Brain microvascular endothelial cell (primary cell): Measurements from ENCODE around the gene NAT10.

Source experiments
- DNase-seq: peaks from one replicate; pipeline ENCODE4 v3.0.0-alpha.2; 2020
- H3K27ac ChIP-seq: fragments of 250-450 bp; sonication (Bioruptor Pico); 2 replicates; pipeline ENCODE4 v1.5.1; 2020; ENCODE audit warnings: mild to moderate bottlenecking, moderate library complexity
- H3K27me3 ChIP-seq: fragments of 250-450 bp; sonication (Bioruptor Pico); replicated peaks from 2 replicates; pipeline ENCODE4 v1.5.1; 2020; ENCODE audit warnings: mild to moderate bottlenecking
- H3K36me3 ChIP-seq: fragments of 250-450 bp; sonication (Bioruptor Pico); replicated peaks from 2 replicates; pipeline ENCODE4 v1.5.1; 2020; ENCODE audit warnings: mild to moderate bottlenecking
- H3K4me3 ChIP-seq: 2 replicates; pipeline ENCODE4 v1.5.1; 2011; ENCODE audit warnings: low read depth, mild to moderate bottlenecking, control low read depth, low read length, moderate library complexity
- in situ Hi-C: cut with HindIII; loops from 2 replicates; pipeline ENCODE4 v1.10.0; 2017; ENCODE audit warnings: low sequenced_read_pairs, low pct_ligation_motif_present
- TF ChIP-seq, protein P1 (sequence below): IDR thresholded peaks from 2 replicates; pipeline ENCODE4 v1.5.1; 2011; ENCODE audit warnings: low read depth, mild to moderate bottlenecking, moderate library complexity, low read length, control low read depth, inconsistent platforms; ENCODE audit errors: missing control alignments

NAT10 gene

DNA sequence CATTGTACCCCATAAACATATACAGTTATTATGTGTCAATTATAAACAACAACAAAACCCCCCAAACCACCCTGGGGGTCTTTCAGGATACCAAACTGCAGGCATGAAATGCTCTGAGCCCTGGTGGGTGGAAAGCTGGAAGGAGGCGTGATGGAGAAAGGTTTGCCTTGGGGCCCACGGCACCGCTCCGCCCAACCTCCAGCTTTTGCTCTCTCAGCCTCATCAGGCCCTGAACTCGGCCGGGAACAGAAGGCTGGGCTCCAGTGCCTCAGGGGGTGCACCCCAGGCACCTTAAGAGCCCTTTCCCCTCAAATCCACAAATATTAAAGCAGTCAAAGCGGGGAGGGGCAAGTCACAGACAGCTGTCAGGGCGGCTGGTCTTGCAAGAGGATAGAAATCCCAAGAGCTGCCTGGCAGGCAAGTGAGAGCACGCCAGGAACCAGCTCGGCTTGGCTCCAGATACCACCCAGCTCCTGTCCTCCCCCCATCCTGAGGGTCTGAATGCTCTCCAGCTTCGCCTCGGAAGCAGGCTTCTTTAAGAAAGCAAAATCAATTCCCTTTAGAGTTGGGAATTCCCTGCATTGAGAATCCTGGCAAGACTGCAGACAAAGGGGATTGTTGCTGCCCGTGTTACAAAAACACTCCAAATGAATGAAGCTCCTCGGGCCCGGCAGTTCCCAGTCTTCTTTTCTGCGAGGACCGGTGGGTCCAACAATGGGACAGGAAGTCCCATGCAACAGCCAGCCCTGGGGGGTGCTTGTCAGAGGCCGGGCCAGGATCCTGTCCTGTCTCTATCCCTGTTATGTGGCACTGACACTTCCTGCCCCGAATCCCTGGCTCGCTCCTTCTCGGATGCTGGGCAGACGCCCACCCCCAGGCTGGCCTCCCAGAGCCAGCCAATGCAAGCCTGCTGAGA, 80.8 kb downstream of the NAT10 start:
- H3K36me3 ChIP-seq, result no peaks in the 10 kb centered on the region
- in situ Hi-C loops, result no loop called here
- TF ChIP-seq, protein P1, sequence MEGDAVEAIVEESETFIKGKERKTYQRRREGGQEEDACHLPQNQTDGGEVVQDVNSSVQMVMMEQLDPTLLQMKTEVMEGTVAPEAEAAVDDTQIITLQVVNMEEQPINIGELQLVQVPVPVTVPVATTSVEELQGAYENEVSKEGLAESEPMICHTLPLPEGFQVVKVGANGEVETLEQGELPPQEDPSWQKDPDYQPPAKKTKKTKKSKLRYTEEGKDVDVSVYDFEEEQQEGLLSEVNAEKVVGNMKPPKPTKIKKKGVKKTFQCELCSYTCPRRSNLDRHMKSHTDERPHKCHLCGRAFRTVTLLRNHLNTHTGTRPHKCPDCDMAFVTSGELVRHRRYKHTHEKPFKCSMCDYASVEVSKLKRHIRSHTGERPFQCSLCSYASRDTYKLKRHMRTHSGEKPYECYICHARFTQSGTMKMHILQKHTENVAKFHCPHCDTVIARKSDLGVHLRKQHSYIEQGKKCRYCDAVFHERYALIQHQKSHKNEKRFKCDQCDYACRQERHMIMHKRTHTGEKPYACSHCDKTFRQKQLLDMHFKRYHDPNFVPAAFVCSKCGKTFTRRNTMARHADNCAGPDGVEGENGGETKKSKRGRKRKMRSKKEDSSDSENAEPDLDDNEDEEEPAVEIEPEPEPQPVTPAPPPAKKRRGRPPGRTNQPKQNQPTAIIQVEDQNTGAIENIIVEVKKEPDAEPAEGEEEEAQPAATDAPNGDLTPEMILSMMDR, result no peak
- DNase-seq, result no peak
- no peaks in the 10 kb centered on the region for H3K27me3 ChIP-seq
- no peak overlapping the region for H3K4me3 ChIP-seq
- no peak overlapping the region for H3K27ac ChIP-seq

DNA sequence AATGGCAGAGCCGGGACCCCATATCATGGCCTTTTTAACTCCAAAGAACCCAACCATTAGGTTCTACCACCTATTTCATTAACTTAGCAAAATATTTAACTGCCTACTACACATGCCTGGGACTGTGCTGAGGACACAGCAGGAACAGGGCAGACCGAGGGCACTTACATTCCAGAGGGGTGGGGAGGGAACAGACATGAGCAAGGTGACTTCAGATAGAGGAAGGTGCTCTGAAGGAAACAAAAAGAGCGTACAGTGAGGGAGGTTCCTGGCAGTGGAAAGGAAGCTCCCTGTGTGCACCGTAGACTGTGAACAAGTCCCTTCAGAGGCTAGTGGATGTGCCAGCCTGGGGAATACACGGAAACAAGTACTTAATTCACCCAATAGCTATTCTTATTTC, 82.8 kb downstream of the NAT10 start:
- no peak overlapping the region for H3K27ac ChIP-seq
- no peaks in the 10 kb centered on the region for H3K27me3 ChIP-seq
- no peak for DNase-seq
- H3K36me3 ChIP-seq, result no peaks in the 10 kb centered on the region
- TF ChIP-seq, protein P1, result no peak
- in situ Hi-C loops, result no loop called here
- no peak overlapping the region for H3K4me3 ChIP-seq

DNA sequence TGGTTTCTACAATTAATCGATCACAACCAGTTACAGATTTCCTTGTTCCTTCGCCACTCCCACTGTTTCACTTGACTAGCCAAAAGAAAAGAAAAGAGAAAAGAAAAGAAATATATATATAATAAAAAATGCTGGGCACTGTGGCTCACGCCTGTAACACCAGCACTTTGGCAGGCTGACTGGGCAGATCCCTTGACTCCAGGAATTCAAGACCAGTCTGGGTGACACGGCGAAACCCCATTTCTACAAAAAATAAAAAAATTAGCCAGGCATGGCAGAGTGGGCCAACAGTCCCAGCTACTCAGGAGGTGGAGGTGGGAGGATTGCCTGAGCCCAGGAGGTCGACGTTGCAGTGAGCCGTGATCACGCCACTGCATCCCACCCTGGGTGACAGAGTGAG, 83.8 kb downstream of the NAT10 start:
- no peaks in the 10 kb centered on the region for H3K27me3 ChIP-seq
- no peak overlapping the region for H3K27ac ChIP-seq
- no peak overlapping the region for H3K4me3 ChIP-seq
- TF ChIP-seq, protein P1, result no peak
- in situ Hi-C loops, result no loop called here
- no peak for DNase-seq
- no peaks in the 10 kb centered on the region for H3K36me3 ChIP-seq

DNA sequence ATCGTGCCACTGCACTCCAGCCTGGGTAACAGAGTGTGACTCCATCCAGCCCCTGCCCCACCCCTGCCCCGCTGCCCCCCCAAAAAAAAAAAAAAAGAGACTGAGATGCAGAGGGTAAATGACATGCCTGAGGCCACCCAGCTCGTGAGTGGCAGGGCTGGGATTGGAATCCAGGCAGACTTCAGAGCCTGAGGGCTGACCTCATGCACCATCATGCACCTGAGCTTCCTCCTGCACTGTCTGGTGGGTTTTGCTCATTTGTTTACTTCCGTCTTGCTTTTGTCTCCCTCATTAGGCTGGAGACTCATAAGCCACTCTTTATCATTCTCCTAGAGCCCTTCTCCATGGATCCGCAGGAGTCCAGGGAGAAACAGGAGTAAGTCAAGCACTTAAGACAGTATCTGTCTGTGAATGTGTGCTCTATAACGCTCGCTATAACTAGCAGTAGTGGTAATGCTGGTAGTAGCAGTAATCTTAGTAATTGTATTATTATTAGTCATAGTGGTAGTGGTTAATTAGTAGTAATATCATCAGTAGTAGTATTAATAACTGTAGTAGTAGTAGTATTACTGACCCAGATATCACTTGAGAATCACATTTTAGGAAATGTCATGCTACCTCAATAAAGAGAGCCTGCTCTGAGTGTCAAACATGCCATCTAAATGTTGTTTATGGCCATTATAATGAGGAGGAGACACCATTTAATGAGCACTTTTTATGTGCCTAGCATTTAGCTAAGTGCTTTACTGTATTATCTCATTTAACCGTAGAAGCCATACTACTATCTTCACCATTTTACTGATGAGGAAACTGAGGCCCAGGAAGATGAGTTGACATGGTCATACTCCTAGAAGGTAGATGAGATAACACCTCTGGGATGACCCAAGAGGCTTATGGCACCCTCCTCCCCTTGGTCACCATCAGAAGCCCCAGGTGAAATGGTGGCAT, 85.0 kb downstream of the NAT10 start:
- TF ChIP-seq, protein P1, result no peak
- Histone ChIP-seq H3K27me3 (no peaks in the 10 kb centered on the region), H3K36me3 (no peaks in the 10 kb centered on the region), H3K4me3 (no peak overlapping the region), H3K27ac (no peak overlapping the region)
- in situ Hi-C loops, result no loop called here
- DNase-seq, result no peak

- DNase-seq, result no peak
- H3K36me3 ChIP-seq, result no peaks in the 10 kb centered on the region
- in situ Hi-C loops, result no loop called here
- no peaks in the 10 kb centered on the region for H3K27me3 ChIP-seq
- H3K4me3 ChIP-seq, result no peak overlapping the region
- TF ChIP-seq, protein P1, result no peak
- no peak overlapping the region for H3K27ac ChIP-seq
These were observed 86.1 kb downstream of the NAT10 start for GRCh38 chr11:34191578-34191977.
